ENCODE results near the gene SAMD3. TPM values are rescaled to one million over a fixed set of nuclear protein-coding genes. Genes with fewer than 3 reads are reported as not detected.

Gene SAMD3
- total RNA-seq, 1 experiment from 2014 or later, result 0.39 TPM

DNA sequence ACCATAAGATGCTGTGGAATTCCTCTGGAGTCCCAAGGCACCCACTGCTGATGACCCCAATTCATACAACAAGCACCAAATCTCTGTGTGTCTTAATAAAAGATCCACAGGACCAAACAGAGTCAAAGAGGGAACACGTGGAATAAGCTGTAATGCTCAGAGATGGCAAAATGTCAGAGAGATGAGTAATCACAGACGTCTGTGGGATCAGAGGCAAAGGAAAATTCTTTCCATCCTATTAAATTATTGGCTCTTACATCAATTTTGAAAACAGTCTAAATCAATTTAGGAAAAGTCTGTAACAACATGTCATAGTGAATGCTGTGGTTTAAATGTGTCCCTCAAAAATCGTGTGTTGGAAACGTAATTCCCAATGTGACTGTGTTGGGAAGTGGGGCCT is 17.5 kb upstream of the SAMD3 start:
- no peaks in the 10 kb centered on the region; the same call in 1 of the 2 replicates for H3K27me3 Mint-ChIP-seq (ENCODE audit: low read depth)
- no peak overlapping the region for H3K27ac ChIP-seq (ENCODE audit: insufficient read length, low read depth, low read length)
- no peak overlapping the region for H3K4ac ChIP-seq (ENCODE audit: low read depth, low read length)
- peaks cover 7 to 9% of the 10 kb centered on the region in 2 experiments; a peak in 3 of 4 replicates for H3K4me1 Mint-ChIP-seq
- no peak overlapping the region for H3T11ph ChIP-seq (ENCODE audit: low read length)
- H3K27me3 ChIP-seq (ENCODE audit: insufficient read depth, low read length), result no peaks in the 10 kb centered on the region
- no peak overlapping the region for H3K4me3 Mint-ChIP-seq
- TF ChIP-seq, protein P1, sequence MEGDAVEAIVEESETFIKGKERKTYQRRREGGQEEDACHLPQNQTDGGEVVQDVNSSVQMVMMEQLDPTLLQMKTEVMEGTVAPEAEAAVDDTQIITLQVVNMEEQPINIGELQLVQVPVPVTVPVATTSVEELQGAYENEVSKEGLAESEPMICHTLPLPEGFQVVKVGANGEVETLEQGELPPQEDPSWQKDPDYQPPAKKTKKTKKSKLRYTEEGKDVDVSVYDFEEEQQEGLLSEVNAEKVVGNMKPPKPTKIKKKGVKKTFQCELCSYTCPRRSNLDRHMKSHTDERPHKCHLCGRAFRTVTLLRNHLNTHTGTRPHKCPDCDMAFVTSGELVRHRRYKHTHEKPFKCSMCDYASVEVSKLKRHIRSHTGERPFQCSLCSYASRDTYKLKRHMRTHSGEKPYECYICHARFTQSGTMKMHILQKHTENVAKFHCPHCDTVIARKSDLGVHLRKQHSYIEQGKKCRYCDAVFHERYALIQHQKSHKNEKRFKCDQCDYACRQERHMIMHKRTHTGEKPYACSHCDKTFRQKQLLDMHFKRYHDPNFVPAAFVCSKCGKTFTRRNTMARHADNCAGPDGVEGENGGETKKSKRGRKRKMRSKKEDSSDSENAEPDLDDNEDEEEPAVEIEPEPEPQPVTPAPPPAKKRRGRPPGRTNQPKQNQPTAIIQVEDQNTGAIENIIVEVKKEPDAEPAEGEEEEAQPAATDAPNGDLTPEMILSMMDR (conservative IDR thresholded peaks at IDR 0.05), result no peak
- H3K9me3 Mint-ChIP-seq, result no peaks in the 10 kb centered on the region
- H2BK12ac ChIP-seq (ENCODE audit: insufficient read length, low read depth, low read length), result no peak overlapping the region
- H3K4me1 ChIP-seq (ENCODE audit: insufficient read depth, low read length), result no peaks in the 10 kb centered on the region; the same call in 1 of the 2 replicates
- no peak overlapping the region for H3K4me2 ChIP-seq (ENCODE audit: insufficient read depth, insufficient read length, low read length)
- H2BK15ac ChIP-seq (ENCODE audit: low read depth, low read length), result no peak overlapping the region
- no peaks in the 10 kb centered on the region for H3K36me3 Mint-ChIP-seq (ENCODE audit: insufficient read depth in 1 of 3, low read depth in 3 of 3)
- no peak overlapping the region for H3K56ac ChIP-seq (ENCODE audit: insufficient read length, low read depth, low read length)
- H4K8ac ChIP-seq (replicated peaks; ENCODE audit: insufficient read length, low read depth, low read length), result no peak overlapping the region
- DNase-seq, result no peak
- no peaks in the 10 kb centered on the region for H3K79me2 ChIP-seq (ENCODE audit: insufficient read depth, low read length)
- H2BK5ac ChIP-seq (ENCODE audit: insufficient read length, low read length), result no peak overlapping the region
- H3K79me1 ChIP-seq (ENCODE audit: insufficient read depth, low read depth, low read length, poor library complexity, severe bottlenecking), result no peaks in the 10 kb centered on the region
- no peak overlapping the region for H2BK20ac ChIP-seq (ENCODE audit: low read depth, low read length, poor library complexity, severe bottlenecking)
- no peak overlapping the region for H4K5ac ChIP-seq (ENCODE audit: insufficient read length, low read depth, low read length)
- no peak overlapping the region for H2BK120ac ChIP-seq (ENCODE audit: low read depth, low read length, poor library complexity, severe bottlenecking)
- no peak overlapping the region for H3K27ac Mint-ChIP-seq
- H2AFZ ChIP-seq (ENCODE audit: low read length), result no peak overlapping the region
- WGBS (ENCODE audit: extremely low coverage, insufficient read length, low lambda C conversion rate), result no CpG with 5 or more reads among the region's 4 CpGs
- no peak overlapping the region for H2AK5ac ChIP-seq (ENCODE audit: insufficient read length, low read length)
- no peaks in the 10 kb centered on the region for H3K23me2 ChIP-seq (ENCODE audit: insufficient read length, low read depth, low read length, poor library complexity, severe bottlenecking)
- H4K91ac ChIP-seq (ENCODE audit: insufficient read length, low read depth, low read length), result no peak overlapping the region
- no peaks in the 10 kb centered on the region for H4K20me1 ChIP-seq (ENCODE audit: control insufficient read depth, insufficient read depth, insufficient read length)
- no peak overlapping the region for H3K23ac ChIP-seq (ENCODE audit: insufficient read length, low read depth, low read length)
- no peak overlapping the region for H3K9ac ChIP-seq (ENCODE audit: extremely low read depth, insufficient read length, low read length)
- no peaks in the 10 kb centered on the region for H3K9me3 ChIP-seq (ENCODE audit: control insufficient read depth, low read depth, low read length)
- H3K18ac ChIP-seq (ENCODE audit: insufficient read length, low read depth, low read length), result no peak overlapping the region
- H3K14ac ChIP-seq (ENCODE audit: insufficient read depth, low read length), result no peak overlapping the region
